ENCODE results near the gene CSNK2A2.

Gene CSNK2A2

DNA sequence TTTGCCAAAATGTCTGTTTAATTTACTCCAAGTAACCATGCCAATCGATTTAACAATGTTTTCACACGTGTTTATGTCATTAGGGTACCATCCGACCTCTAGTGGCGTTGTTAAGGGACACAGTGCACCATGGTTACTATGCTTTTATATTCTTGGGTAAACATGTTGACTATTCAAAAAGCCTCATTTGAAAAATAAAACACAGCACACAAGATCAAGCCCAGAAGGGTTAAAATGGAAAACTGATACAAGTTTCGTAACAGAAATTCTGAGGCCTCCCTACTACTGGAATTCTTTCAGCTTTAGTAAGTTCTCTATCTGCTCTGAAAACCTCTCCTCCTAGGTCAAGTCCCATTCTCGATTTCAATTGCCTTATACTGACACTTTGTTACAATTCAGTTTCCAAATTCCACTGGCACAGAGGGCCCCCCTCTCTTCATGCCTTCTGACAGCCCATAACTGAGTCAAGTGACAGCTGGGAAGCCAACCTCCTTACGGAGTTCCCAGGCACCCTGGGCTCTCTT, 70.8 kb downstream of the CSNK2A2 start:
- Histone ChIP-seq H3K27ac (peak overlapping the region; percentile 80 to 94), H3K9me3 (peaks cover 0 to 3% (median 0%) of the 10 kb centered on the region in 3 donors), H3K27me3 (no peaks in the 10 kb centered on the region), H3K4me3 (peak overlapping the region; percentile 72 to 93), H3K36me3 (no peaks in the 10 kb centered on the region), H3K4me1 (peaks cover 0 to 46% (median 34%) of the 10 kb centered on the region in 4 donors)
- DNase-seq: no peak
- TF ChIP-seq, protein P1, sequence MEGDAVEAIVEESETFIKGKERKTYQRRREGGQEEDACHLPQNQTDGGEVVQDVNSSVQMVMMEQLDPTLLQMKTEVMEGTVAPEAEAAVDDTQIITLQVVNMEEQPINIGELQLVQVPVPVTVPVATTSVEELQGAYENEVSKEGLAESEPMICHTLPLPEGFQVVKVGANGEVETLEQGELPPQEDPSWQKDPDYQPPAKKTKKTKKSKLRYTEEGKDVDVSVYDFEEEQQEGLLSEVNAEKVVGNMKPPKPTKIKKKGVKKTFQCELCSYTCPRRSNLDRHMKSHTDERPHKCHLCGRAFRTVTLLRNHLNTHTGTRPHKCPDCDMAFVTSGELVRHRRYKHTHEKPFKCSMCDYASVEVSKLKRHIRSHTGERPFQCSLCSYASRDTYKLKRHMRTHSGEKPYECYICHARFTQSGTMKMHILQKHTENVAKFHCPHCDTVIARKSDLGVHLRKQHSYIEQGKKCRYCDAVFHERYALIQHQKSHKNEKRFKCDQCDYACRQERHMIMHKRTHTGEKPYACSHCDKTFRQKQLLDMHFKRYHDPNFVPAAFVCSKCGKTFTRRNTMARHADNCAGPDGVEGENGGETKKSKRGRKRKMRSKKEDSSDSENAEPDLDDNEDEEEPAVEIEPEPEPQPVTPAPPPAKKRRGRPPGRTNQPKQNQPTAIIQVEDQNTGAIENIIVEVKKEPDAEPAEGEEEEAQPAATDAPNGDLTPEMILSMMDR (IDR thresholded peaks at IDR 0.05): peak in 1 of 2 experiments; percentile 24
- intact Hi-C loops (cut with DNase I; ENCODE audit: low total_unique reads): loop anchor here (5.0 to 10.0 kb wide), 2 partner anchors 105 to 392 kb away; partner anchors contain the start of gene KATNB1

DNA sequence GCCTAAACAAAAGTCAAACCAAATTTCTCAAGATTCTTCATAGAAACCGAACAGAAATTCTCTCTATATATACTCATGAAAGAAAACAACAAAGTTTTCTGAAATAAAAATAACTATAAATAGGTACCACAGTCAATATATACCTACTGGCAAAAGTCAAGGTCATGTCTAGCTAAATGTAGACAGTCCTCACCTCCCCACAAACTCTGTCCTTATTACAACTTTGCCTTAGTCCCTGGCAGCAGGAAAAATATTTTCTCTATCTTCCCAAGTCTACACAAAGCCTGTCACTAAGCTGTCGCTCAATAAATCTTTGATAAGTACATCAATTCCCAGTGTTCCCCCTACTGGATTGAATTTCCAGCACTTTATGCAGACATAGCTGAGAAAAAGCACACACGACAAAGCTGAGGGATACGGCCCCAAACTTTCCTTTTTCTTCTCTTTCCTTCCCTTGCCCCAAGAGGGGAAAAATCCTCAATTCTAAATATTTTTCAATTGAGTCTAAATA, 71.4 kb downstream of the CSNK2A2 start:
- H3K4me3 ChIP-seq: peak overlapping the region; percentile 72 to 93

DNA sequence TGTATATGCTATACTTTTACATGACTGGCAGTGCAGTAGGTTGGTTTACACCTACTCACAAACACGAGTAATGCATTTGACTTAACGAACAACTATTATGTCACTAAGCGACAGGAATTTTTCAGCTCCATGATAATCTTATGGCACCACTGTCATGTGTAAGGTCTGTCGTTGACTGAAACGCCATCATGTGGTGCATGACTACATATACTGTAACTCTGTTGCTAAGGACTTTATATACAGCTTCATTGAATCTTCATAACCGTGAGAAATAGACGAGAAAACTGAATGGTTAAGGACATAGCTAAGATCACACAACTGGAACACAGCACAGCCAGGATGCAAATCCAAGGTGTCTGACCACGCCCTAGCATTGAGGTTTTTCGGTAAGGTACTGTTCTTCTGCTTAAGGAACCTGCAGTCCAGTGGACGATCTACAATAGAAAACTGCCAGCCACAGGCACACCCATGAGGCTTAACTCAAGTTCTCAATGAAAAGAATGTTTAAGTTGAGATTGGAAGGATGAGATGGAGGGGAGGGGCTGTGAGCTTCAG, 72.0 kb downstream of the CSNK2A2 start:
- Histone ChIP-seq H3K4me1 (peaks cover 0 to 59% (median 47%) of the 10 kb centered on the region in 4 donors), H3K27ac (peak overlapping the region in 1 of 2 donors; percentile 80), H3K27me3 (no peaks in the 10 kb centered on the region), H3K9me3 (peaks cover 0 to 3% (median 0%) of the 10 kb centered on the region in 3 donors), H3K36me3 (no peaks in the 10 kb centered on the region), H3K4me3 (no peak overlapping the region)
- DNase-seq: no peak
- intact Hi-C loops (cut with DNase I; ENCODE audit: low total_unique reads): loop anchor here (5.0 to 10.0 kb wide), 2 partner anchors 104 to 391 kb away; partner anchors contain the start of gene KATNB1
- TF ChIP-seq, protein P1 (IDR thresholded peaks at IDR 0.05): no peak

More for the DNA sequence above, 71.4 kb downstream of the CSNK2A2 start:
- H3K27ac ChIP-seq: peak overlapping the region; percentile 80 to 94
- no peaks in the 10 kb centered on the region for H3K36me3 ChIP-seq
- TF ChIP-seq, protein P1 (IDR thresholded peaks at IDR 0.05): no peak
- H3K27me3 ChIP-seq: no peaks in the 10 kb centered on the region
- intact Hi-C loops (cut with DNase I; ENCODE audit: low total_unique reads): loop anchor here (5.0 to 10.0 kb wide), 2 partner anchors 104 to 392 kb away; partner anchors contain the start of gene KATNB1
- H3K9me3 ChIP-seq: peaks cover 0 to 3% (median 0%) of the 10 kb centered on the region in 3 donors
- DNase-seq: no peak
- peaks cover 0 to 52% (median 40%) of the 10 kb centered on the region in 4 donors for H3K4me1 ChIP-seq

DNA sequence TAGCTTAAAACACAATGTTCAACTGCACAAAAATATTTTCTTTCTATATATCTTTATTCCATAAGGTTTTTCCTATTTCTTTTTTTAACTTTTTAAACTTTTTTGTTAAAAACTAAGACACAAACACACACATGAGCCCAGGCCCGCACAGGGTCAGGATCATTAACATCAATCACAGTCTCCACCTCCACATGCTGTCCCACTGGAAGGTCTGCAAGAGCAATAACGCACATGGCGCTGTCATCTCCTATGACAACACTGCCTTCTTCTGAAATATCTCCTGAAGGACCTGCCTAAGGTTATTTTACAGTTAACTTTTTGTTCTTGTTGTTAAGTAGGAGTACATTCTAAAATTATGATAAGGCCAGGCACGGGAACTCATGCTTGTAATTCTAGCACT, 72.9 kb downstream of the CSNK2A2 start:
- peaks cover 0 to 3% (median 0%) of the 10 kb centered on the region in 3 donors for H3K9me3 ChIP-seq
- no peaks in the 10 kb centered on the region for H3K27me3 ChIP-seq
- peaks cover 0 to 67% (median 53%) of the 10 kb centered on the region in 4 donors for H3K4me1 ChIP-seq
- H3K36me3 ChIP-seq: no peaks in the 10 kb centered on the region
- no peak overlapping the region for H3K27ac ChIP-seq
- H3K4me3 ChIP-seq: no peak overlapping the region
- no peak for DNase-seq
- intact Hi-C loops (cut with DNase I; ENCODE audit: low total_unique reads): loop anchor here (5.0 to 10.0 kb wide), 2 partner anchors 103 to 390 kb away; partner anchors contain the start of gene KATNB1
- TF ChIP-seq, protein P1 (IDR thresholded peaks at IDR 0.05): no peak

DNA sequence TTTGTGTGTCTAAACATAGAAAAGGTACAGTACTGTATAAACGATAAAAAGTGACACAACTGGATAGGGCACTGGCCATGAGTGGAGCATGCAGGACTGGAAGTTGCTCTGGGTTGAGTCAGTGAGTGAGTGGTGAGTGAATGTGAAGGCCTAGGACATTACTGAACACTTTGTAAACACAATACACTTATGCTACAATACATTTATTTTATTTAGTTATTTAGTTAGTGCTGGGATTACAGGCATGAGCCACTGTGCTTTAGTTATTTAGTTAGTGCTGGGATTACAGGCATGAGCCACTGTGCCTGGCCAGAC, 73.3 kb downstream of the CSNK2A2 start:
- Histone ChIP-seq H3K9me3 (no peaks in the 10 kb centered on the region), H3K4me1 (peaks cover 0 to 70% (median 55%) of the 10 kb centered on the region in 4 donors), H3K27ac (no peak overlapping the region), H3K27me3 (no peaks in the 10 kb centered on the region), H3K4me3 (no peak overlapping the region), H3K36me3 (no peaks in the 10 kb centered on the region)
- TF ChIP-seq, protein P1 (IDR thresholded peaks at IDR 0.05): no peak
- intact Hi-C loops (cut with DNase I; ENCODE audit: low total_unique reads): loop anchor here (10.0 kb wide), 1 partner anchor 390 kb away; the partner anchor contains the start of gene KATNB1
- no peak for DNase-seq

Data from tibial artery (tissue), 4 donors.